ACHN (cell line): Measurements from ENCODE around the gene EFCAB14.
A peak's percentile ranks its signal among the peaks of the same experiment; 100 is the strongest.

Source experiments
- DNase-seq: peaks from one replicate; pipeline ENCODE4 v3.0.0-alpha.2; 2015
- in situ Hi-C: cut with HindIII; loops from 2 replicates; pipeline ENCODE4 v1.10.0; 2017; ENCODE audit warnings: low sequenced_read_pairs, low pct_ligation_motif_present, low pct_unique_long_range_greater_than_20kb

EFCAB14 gene

DNA sequence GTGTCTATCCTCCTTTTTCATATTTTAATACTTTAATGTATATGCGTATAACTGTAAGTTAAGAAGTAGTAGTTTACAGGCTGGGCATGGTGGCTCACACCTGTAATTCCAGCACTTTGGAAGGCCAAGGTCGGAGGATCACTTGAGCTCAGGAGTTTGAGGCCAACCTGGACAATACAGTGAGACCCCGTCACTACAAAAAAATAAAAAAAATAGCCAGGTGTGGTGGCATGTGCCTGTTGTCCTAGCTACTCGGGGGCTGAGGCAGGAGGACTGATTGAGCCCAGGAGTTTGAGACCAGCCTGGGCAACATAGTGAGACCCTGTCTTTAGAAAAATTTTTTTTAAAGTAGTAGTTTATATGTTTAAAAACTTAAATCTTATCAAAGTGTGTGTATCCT, 73.1 kb downstream of the EFCAB14 start:
- in situ Hi-C loops, result no loop called here

DNA sequence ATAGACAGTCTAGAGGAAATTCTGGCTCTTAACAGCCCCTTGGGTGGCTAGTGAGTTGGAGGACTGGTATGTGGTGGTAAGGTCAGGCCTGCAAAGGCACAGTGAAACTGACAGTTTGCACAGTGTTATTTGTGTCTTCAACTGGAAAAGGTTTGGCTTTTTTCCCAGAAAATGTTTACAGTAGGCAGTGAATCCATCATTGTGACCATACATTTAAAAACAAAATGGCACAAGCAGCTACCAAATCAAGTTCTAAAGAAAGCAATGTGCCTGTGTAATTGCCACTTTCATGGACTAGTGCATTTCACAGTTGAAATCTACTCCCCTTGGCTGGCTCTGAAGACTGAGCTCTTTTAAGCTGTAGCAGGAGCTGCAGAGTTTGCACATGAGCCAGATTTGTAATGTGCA, 75.5 kb downstream of the EFCAB14 start:
- DNase-seq, result peak; percentile 88
- in situ Hi-C loops, result no loop called here

More for the DNA sequence above, 73.1 kb downstream of the EFCAB14 start:
- no peak for DNase-seq

DNA sequence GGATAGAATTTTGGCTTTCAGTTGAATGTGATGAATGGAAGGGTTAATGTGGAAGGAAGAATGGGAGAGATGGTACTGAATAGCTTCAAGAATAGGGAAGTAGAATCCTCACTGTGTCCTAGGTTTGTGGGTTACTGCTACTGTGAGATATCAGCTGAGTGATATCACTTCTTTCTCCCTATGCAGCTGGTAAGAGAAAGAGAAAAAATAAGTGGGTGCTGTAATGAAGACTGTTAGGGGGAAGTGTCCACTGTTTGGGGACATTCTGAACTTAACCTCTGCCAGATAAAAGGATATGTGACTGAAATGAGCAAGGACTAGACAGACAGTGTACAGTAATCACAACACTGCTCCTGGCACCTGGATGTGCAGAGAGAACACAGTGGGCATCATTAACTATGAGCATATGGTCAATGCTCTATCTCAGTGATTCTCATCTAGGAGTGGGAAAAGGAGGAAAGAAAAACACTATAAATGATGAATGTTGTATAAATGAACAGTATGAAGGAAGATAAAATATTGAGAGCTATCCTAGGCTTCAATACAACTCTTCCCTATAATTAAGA, 76.7 kb downstream of the EFCAB14 start:
- in situ Hi-C loops, result no loop called here
- no peak for DNase-seq

DNA sequence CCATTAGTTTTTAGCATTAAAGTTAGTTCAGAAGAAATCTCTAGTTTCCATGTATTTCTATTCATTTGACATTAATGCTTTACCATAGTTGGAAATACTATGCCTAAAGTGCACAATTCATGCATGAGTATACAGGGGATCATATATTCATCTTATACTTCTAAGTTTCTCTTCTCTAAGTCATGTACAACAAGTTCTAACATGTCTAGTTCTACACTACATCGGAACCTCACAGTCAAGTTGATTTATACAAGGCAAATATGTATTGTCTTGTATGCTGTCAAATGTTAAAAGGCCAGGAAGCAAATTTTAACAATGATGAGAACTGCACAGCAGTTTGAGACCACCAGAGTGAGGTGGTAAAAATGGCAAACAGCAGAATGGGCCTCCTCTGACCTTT, 79.4 kb downstream of the EFCAB14 start:
- in situ Hi-C loops, result no loop called here
- DNase-seq, result no peak

DNA sequence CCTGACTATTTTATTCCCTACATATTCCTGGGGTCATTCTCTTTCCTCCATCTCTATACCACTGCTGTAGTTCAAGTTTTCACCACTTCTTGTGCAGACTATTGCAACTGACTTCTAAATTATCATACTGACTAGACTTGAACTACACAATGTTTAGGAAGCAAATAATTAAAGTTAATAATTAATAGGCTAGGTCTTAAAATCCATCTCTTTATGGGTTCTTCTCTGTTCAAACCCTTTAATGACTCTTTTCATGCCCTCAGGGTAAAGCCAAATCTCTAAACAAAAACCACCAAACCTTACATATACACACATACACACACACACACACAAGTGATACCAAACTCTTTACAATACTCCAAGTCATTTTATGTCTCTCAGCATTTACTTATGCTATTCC, 80.0 kb downstream of the EFCAB14 start:
- DNase-seq, result no peak
- in situ Hi-C loops, result no loop called here

GRCh38 chr1:46637444-46638083, 81.3 kb downstream of the EFCAB14 start:
- no peak for DNase-seq
- in situ Hi-C loops, result no loop called here

DNA sequence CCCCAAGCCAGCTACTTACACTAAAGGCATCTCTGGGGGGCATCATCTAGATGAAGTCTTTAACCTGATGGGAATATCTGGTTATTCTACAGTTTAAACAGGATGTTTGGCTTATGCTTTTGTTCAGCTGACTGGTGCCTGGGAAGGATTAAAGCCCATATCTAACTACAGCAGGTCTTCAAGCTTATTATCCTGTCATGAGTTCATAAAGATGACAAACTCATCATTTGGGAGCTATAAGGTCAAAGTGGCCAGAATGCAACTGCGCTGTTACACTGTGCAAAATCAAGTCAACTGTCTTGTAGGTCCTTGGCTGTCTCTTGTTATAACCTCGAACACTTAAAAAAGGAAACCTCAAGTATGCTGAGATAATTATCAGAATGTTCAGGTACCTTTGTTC, 83.7 kb downstream of the EFCAB14 start:
- in situ Hi-C loops, result no loop called here

DNA sequence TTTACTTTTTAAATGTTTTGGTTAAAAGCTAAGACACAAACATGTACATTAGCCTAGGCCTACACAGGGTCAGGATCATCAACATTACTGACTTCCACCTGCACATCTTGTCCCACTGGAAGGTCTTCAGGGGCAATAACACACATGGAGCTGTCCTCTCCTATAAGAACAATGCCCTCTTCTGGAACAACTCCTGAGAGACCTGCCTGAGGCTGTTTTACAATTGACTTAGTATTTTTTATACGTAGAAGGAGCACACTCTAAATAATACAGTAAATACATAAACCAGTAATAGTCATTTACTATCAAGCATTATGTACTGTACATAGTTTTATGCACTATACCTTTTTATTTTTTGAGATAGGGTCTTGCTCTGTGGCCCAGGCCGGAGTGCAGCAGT, 88.2 kb downstream of the EFCAB14 start:
- in situ Hi-C loops, result no loop called here
- no peak for DNase-seq

More for the DNA sequence above, 83.7 kb downstream of the EFCAB14 start:
- DNase-seq, result no peak
